ENCODE results near the gene BCCIP. TPM values are rescaled to one million over a fixed set of nuclear protein-coding genes. Genes with fewer than 3 reads are reported as not detected.

The BCCIP gene
- total RNA-seq, 4 donors from 2014 or later, result 33.7 to 82.5 (median 45.9) TPM

GRCh38 chr10:125815764-125816163, 7.6 kb upstream of the BCCIP start:
- TF ChIP-seq CTCF (IDR thresholded peaks at IDR 0.05; ENCODE audit: low read depth), result no peak

GRCh38 chr10:125816548-125816947, 6.8 kb upstream of the BCCIP start:
- no peak for TF ChIP-seq CTCF (IDR thresholded peaks at IDR 0.05; ENCODE audit: low read depth)

GRCh38 chr10:125817337-125817946, 5.9 kb upstream of the BCCIP start:
- no peak for TF ChIP-seq CTCF (IDR thresholded peaks at IDR 0.05; ENCODE audit: low read depth)

- no peak for TF ChIP-seq CTCF (IDR thresholded peaks at IDR 0.05; ENCODE audit: low read depth)
These were observed 2.6 kb upstream of the BCCIP start for GRCh38 chr10:125820701-125821100.

GRCh38 chr10:125823663-125824251, 411 bp downstream of the BCCIP start:
- TF ChIP-seq CTCF (IDR thresholded peaks at IDR 0.05; ENCODE audit: low read depth), result no peak

- TF ChIP-seq CTCF (IDR thresholded peaks at IDR 0.05; ENCODE audit: low read depth), result no peak
These were observed 1.4 kb downstream of the BCCIP start for GRCh38 chr10:125824736-125825135.

- no peak for TF ChIP-seq CTCF (IDR thresholded peaks at IDR 0.05; ENCODE audit: low read depth)
These were observed 3.8 kb downstream of the BCCIP start for GRCh38 chr10:125827133-125827532.

Measured in subcutaneous adipose tissue (tissue), 4 donors.